Prostate gland (tissue), 2 donors: ENCODE data around the gene OPTN. TPM values are rescaled to one million over a fixed set of nuclear protein-coding genes. Genes with fewer than 3 reads are reported as not detected.

ENCODE experiments used
- DNase-seq: peaks from one replicate; pipeline ENCODE4 v3.0.0-alpha.2; 2019; ENCODE audit warnings: low spot score
- H3K27ac ChIP-seq, 2 donors: fragments of 200-600 bp; sonication (generic); 2 replicates each; pipeline ENCODE4 v1.5.1; 2017 to 2019
- H3K27me3 ChIP-seq: fragments of 200-600 bp; sonication (generic); replicated peaks from 2 replicates; pipeline ENCODE4 v1.5.1; 2019; ENCODE audit not compliant: insufficient read depth
- H3K36me3 ChIP-seq, 2 donors: fragments of 200-600 bp; sonication (generic); 1 replicate in 1 of 2; 2 replicates in 1 of 2; pipeline versions ENCODE4 v1.5.1 to v1.8.1; 2017 to 2019
- H3K4me1 ChIP-seq: fragments of 200-600 bp; sonication (generic); replicated peaks from 2 replicates; pipeline ENCODE4 v1.5.1; 2019
- H3K4me3 ChIP-seq, 2 donors: fragments of 200-600 bp; sonication (generic); 2 replicates each; pipeline ENCODE4 v1.5.1; 2017 to 2019
- H3K9me3 ChIP-seq: fragments of 200-600 bp; sonication (generic); 2 replicates; pipeline ENCODE4 v1.5.1; 2017
- POLR2A ChIP-seq: fragments of 450-650 bp; IDR thresholded peaks from one replicate; pipeline ENCODE4 v1.6.1; 2016; ENCODE audit warnings: antibody characterized with exemption, mild to moderate bottlenecking
- POLR2AphosphoS5 ChIP-seq: sonication (generic); formaldehyde crosslinking; IDR thresholded peaks from one replicate; pipeline ENCODE4 v1.6.1; 2017; ENCODE audit warnings: antibody characterized with exemption
- WGBS: methylation state at CpG from one replicate; pipeline ENCODE4 v1.1.5; 2018; 5-methylcytosine and 5-hydroxymethylcytosine counted together
- intact Hi-C: fragments of 100-400 bp; cut with DNase I; formaldehyde crosslinking; loops from one replicate; pipeline ENCODE4 v1.14.2; 2022
- total RNA-seq, 2 donors: library from RNA; depleted of rRNA; stranded (reverse); fragments of >200 nt; gene quantifications; one replicate each; pipeline ENCODE4 v1.1.0, GENCODE V29; 2016
- TF ChIP-seq, protein P1 (sequence below), 4 experiments: fragments of 200-600 bp in 2 of 4; fragments of 450-650 bp in 2 of 4; sonication (generic) in 2 of 4; IDR thresholded peaks; 1 replicate in 3 of 4; 2 replicates in 1 of 4; pipeline ENCODE4 v1.5.1; 2016 to 2019; ENCODE audit warnings: antibody characterized with exemption in 4 of 4, mild to moderate bottlenecking in 2 of 4, moderate library complexity in 2 of 4

Gene OPTN
- total RNA-seq, 2 donors from 2014 or later: 19.2 to 69.9 TPM

GRCh38 chr10:13095094-13095493 is 4.9 kb upstream of the OPTN start:
- DNase-seq: no peak
- intact Hi-C loops: no loop called here
- Histone ChIP-seq H3K9me3 (no peaks in the 10 kb centered on the region), H3K27ac (no peak overlapping the region), H3K4me1 (no peaks in the 10 kb centered on the region), H3K36me3 (no peaks in the 10 kb centered on the region), H3K27me3 (no peaks in the 10 kb centered on the region), H3K4me3 (no peak overlapping the region)
- TF ChIP-seq, protein P1, sequence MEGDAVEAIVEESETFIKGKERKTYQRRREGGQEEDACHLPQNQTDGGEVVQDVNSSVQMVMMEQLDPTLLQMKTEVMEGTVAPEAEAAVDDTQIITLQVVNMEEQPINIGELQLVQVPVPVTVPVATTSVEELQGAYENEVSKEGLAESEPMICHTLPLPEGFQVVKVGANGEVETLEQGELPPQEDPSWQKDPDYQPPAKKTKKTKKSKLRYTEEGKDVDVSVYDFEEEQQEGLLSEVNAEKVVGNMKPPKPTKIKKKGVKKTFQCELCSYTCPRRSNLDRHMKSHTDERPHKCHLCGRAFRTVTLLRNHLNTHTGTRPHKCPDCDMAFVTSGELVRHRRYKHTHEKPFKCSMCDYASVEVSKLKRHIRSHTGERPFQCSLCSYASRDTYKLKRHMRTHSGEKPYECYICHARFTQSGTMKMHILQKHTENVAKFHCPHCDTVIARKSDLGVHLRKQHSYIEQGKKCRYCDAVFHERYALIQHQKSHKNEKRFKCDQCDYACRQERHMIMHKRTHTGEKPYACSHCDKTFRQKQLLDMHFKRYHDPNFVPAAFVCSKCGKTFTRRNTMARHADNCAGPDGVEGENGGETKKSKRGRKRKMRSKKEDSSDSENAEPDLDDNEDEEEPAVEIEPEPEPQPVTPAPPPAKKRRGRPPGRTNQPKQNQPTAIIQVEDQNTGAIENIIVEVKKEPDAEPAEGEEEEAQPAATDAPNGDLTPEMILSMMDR (IDR thresholded peaks at IDR 0.05): no peak
- no peak for TF ChIP-seq POLR2A
- TF ChIP-seq POLR2AphosphoS5: no peak
- WGBS: 85% methylated on average over 3 of the region's 3 CpGs

- DNase-seq: no peak
- no peak overlapping the region for H3K4me3 ChIP-seq
- no peaks in the 10 kb centered on the region for H3K9me3 ChIP-seq
- H3K36me3 ChIP-seq: no peaks in the 10 kb centered on the region
- no peaks in the 10 kb centered on the region for H3K27me3 ChIP-seq
- H3K27ac ChIP-seq: no peak overlapping the region
- WGBS: 98% methylated on average over 2 of the region's 2 CpGs
- no peaks in the 10 kb centered on the region for H3K4me1 ChIP-seq
- intact Hi-C loops: no loop called here
- TF ChIP-seq POLR2A: no peak
- TF ChIP-seq POLR2AphosphoS5: no peak
- TF ChIP-seq, protein P1 (IDR thresholded peaks at IDR 0.05): no peak
Observed at GRCh38 chr10:13095929-13096328, 4.0 kb upstream of the OPTN start.

- Histone ChIP-seq H3K4me1 (no peaks in the 10 kb centered on the region), H3K27me3 (no peaks in the 10 kb centered on the region), H3K9me3 (no peaks in the 10 kb centered on the region), H3K4me3 (peak overlapping the region; percentile 72 to 98), H3K27ac (peak overlapping the region; percentile 91 to 95), H3K36me3 (no peaks in the 10 kb centered on the region)
- intact Hi-C loops: no loop called here
- 4% methylated on average over 14 of the region's 14 CpGs for WGBS
- TF ChIP-seq POLR2AphosphoS5: no peak
- TF ChIP-seq, protein P1 (IDR thresholded peaks at IDR 0.05): peak in 2 of 4 experiments; percentile 17 to 29
- TF ChIP-seq POLR2A: no peak
- peak; percentile 26 for DNase-seq
Observed at GRCh38 chr10:13099144-13099665, 758 bp upstream of the OPTN start.

DNA sequence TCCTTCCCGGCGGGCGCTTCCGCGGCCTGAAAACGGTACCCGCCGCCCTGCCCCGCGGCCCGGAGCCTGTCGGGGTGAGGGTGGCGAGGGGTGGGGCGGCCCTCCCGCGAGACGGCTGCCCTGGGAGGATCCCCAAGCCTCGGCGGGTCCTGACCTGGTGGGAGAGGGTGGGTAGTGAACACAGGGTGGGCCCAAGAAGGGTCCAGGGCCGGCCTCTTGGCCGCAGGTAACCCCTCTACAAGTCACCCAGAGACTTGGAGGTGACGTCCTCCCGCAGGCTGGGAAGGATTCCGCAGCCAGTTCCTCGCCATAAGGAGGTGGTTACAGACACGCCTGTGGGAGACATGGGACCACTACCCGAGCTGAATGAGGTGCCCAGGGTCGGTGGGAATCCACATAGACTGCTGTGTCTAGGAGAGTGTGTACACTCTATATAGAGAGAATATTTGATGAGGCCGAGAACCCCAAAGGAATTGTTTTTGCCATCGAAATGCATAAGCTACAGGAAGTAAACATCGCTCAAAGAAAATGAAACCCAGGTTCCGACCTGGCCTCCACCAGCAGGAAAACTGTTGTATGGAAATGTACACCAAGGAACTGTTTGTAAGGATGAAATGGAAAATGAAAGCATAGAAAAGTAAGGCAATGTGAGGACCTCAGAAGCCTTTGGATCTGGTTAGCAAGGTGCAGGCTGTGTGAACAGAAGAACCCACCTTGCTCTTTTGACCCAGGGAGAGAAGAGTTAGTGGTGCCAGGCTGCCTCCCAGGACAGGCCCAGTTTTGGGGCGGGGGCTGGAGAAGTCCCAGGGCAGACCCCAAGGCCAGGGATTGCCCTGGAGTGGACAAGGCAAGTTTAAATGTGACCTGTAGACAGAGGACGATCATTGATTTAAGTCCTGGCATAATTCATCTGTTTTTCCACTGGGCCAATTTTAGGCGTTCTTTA is 659 bp downstream of the OPTN start:
- intact Hi-C loops: no loop called here
- WGBS: 4% methylated on average over 35 of the region's 35 CpGs
- DNase-seq: peak; percentile 17

DNA sequence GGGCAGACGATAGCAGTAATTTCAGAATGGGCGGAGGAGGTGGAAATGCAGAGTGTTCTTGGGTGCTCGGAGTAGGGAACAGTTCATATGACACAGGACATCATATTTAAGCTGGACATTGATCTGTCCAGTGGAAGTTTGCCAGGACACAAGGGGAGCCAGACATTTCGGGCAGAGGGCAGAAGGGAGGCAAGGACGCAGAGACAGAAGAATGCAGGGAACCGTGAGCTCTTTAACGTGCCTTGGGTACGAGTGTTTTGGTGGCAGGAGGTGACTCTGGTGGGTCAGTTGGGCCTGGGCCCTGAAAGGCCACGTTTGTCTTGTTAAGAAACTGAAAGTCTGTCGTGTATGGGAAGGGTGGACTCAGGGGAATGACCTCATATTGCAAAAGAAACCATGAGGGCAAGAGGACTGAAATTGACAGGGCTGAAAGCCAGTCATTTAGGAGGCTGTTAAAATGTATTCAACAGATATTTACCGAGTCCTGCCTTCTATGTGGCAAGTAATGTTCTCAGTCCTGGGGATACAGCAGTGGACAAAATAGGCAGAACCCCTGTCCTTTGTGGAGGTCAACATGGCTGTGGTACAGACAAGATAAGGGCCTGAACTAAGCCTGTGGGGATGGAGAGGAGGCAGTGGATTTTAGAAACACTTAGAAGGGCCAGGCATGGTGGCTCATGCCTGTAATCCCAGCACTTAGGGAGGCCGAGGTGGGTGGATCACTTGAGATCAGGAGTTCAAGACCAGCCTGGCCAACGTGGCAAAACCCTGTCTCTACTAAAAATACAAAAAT is 2.2 kb downstream of the OPTN start:
- no peak for TF ChIP-seq POLR2A
- no peak for TF ChIP-seq POLR2AphosphoS5
- TF ChIP-seq, protein P1 (IDR thresholded peaks at IDR 0.05): no peak
- H3K4me3 ChIP-seq: no peak overlapping the region

More for the DNA sequence above, 659 bp downstream of the OPTN start:
- H3K4me3 ChIP-seq: peak overlapping the region; percentile 72 to 98
- no peaks in the 10 kb centered on the region for H3K4me1 ChIP-seq
- H3K36me3 ChIP-seq: no peaks in the 10 kb centered on the region
- peak overlapping the region; percentile 91 to 95 for H3K27ac ChIP-seq
- no peaks in the 10 kb centered on the region for H3K9me3 ChIP-seq
- TF ChIP-seq POLR2A (no peak), POLR2AphosphoS5 (peak; percentile 51)
- no peaks in the 10 kb centered on the region for H3K27me3 ChIP-seq

More for the DNA sequence above, 2.2 kb downstream of the OPTN start:
- Histone ChIP-seq H3K27ac (no peak overlapping the region), H3K27me3 (no peaks in the 10 kb centered on the region), H3K36me3 (no peaks in the 10 kb centered on the region), H3K4me1 (no peaks in the 10 kb centered on the region), H3K9me3 (no peaks in the 10 kb centered on the region)
- WGBS: 76% methylated on average over 13 of the region's 13 CpGs
- intact Hi-C loops: no loop called here
- DNase-seq: no peak
